ENCODE results near the gene IRAK2.
A peak's percentile ranks its signal among the peaks of the same experiment; 100 is the strongest.
"Not testable (repeated sequence)": the region's sequence is repeated elsewhere in the genome, so short reads cannot be mapped to it uniquely, and the experiment has no call there.

IRAK2 gene

DNA sequence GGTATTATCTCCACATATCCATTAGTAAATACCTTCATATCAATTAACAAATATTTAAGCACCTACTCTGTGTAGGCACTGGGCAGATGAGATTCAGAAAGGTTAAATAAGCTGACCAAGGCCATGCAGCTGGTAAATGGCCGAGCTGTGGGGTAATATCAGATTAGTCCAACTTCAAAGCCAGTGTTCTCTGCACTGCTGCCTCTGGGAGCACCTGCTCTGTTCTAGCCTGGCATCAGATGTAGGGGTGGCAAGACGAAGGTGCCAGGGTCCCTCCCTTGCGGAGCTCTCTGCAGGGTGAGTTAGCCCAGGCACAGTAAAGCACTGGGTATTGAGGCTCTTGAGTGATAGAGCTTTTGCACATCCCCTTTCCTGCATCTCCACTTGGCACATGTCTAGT lies 89.0 kb downstream of the IRAK2 start:
- DNase-seq (ENCODE audit: low read depth): no peak

GRCh38 chr3:10255835-10256234 lies 91.1 kb downstream of the IRAK2 start:
- no peak for DNase-seq (ENCODE audit: low read depth)

DNA sequence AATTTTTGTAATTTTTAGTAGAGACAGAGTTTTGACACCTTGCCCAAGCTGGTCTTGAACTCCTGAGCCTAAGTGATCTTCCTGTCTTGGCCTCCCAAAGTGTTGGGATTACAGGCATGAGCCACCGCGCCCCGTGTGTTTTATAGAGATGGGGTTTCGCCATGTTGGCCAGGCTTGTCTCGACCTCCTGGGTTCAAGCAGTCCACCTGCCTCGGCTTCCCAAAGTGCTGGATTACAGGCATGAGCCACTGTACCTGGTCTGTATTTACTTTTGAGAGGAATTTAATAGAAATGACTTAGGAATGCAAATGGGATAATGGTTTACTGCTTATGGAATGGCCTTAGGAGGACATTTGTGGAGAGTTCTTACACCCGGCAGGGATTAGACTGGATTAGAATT lies 94.3 kb downstream of the IRAK2 start:
- no peak for DNase-seq (ENCODE audit: low read depth)

GRCh38 chr3:10259798-10260197 lies 95.1 kb downstream of the IRAK2 start:
- DNase-seq (ENCODE audit: low read depth): no peak

DNA sequence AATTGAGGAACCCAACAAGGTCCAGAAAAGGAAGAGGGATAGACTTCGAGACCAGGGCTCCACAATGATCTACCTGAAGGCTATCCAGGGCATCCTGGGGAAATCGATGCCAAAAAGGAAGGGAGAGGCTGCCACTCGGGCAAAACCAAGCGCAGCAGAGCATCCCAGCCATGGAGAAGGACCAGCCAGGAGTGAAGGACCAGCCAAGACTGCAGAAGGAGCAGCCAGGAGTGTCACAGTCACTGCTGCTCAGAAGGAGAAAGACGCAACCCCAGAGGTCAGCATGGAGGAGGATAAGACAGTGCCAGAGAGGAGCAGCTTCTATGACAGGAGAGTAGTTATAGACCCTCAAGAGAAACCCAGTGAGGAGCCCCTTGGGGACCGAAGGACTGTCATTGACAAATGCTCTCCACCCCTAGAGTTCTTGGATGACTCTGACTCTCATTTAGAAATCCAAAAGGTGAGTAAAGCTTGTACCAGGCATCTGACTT lies 95.5 kb downstream of the IRAK2 start:
- DNase-seq (ENCODE audit: low read depth): no peak

DNA sequence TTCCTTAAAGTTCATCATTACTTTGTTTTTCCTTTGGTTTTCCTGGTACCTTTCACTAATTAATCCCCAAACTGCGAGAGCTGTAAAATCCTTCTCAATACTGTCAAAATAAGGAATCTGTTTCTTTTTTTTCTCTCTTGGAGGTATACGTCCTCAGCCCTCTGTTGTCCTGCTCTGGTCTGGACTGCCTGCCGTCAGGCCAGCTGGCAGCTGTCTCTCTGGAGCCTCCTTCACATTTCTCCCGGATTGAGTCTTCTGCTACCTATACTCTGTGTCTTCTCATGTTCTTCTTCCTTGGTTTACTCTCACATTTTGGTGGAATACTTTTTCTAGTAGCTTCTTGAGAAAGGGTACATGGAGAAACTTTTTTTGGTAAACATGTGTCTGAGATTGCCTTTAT lies 97.3 kb downstream of the IRAK2 start:
- no peak for DNase-seq (ENCODE audit: low read depth)

GRCh38 chr3:10263646-10264363 lies 99.1 kb downstream of the IRAK2 start:
- DNase-seq (ENCODE audit: low read depth): peak; percentile 65

GRCh38 chr3:10265833-10266232 lies 101.1 kb downstream of the IRAK2 start:
- no peak for DNase-seq (ENCODE audit: low read depth)

DNA sequence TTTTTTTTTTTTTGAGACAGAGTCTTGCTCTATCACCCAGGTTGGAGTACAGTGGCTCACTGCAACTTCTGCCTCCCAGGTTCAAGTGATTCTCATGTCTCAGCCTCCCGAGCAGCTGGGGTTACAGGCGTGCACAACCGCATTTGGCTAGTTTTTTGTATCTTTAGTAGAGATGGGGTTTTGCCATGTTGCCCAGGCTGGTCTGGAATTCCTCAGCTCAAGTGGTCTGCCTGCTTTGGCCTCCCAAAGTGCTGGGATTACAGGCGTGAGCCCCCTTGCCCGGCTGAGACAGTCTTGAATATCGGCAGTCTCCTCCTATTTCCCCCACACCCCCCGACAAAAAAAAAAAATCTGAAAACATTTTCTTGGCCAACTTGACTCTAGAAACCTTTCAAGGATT lies 102.2 kb downstream of the IRAK2 start:
- DNase-seq (ENCODE audit: low read depth): not testable (repeated sequence)

GRCh38 chr3:10268116-10268515 lies 103.4 kb downstream of the IRAK2 start:
- no peak for DNase-seq (ENCODE audit: low read depth)

- DNase-seq (ENCODE audit: low read depth): no peak
Observed at GRCh38 chr3:10268930-10269329, 104.2 kb downstream of the IRAK2 start.

DNA sequence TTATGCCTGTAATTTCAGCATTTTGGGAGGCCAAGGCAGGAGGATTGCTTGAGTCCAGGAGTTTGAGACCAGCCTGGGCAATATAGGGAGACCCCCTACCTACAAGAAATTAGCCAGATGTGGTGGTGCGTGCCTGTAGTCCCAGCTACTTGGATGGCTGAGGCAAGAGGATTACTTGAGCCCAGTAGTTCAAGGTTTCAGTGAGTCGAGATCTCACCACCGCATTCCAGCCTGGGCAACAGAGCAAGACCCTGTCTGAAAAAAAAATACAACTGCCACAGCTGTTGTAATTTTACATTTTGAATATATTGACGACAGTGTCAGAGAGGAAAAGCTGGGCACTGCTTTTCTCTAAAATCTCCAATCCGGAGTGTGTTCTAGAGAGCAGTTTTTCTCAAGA lies 104.7 kb downstream of the IRAK2 start:
- no peak for DNase-seq (ENCODE audit: low read depth)

- not testable (repeated sequence) for DNase-seq (ENCODE audit: low read depth)
Observed at GRCh38 chr3:10272476-10272875, 107.8 kb downstream of the IRAK2 start.

DNA sequence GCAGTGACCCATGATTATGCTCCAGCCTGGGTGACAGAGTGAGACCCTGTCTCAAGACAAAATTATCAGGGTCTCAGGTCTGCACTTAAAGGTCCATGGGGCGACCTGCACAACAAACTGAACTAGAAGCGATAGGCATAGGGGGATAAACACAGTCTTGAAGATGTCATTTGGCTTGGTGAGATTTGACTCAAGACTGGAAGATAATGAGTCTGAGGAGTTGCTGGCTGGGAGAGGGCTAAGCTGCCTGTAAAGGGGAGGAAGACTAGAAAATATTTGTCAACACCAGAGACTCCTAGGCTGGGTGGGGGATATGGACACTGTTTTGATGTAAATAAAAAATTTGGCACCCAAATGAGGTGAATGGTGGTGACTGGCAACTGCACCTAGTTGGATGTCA lies 108.3 kb downstream of the IRAK2 start:
- DNase-seq (ENCODE audit: low read depth): no peak

- DNase-seq (ENCODE audit: low read depth): peak; percentile 27
Observed at GRCh38 chr3:10273702-10274305, 109.1 kb downstream of the IRAK2 start.

DNA sequence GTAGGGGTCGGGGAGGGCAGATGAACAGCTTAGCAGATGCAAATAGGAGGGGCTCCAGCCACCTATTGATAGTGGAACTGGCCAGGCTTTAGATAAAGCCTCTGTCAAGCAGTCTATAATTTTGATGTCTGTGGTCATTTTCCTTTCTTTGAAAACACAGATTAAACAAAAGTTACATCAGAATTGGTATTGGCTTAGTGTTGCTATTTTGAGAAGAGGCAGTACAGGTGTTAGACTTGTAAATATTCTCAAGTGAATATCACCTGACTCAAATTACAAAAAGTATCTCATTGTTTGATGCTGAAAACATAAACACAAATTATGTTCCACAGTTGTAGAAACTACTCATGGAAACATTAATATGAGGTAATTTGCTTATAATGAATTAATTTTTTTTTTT lies 109.9 kb downstream of the IRAK2 start:
- no peak for DNase-seq (ENCODE audit: low read depth)

DNA sequence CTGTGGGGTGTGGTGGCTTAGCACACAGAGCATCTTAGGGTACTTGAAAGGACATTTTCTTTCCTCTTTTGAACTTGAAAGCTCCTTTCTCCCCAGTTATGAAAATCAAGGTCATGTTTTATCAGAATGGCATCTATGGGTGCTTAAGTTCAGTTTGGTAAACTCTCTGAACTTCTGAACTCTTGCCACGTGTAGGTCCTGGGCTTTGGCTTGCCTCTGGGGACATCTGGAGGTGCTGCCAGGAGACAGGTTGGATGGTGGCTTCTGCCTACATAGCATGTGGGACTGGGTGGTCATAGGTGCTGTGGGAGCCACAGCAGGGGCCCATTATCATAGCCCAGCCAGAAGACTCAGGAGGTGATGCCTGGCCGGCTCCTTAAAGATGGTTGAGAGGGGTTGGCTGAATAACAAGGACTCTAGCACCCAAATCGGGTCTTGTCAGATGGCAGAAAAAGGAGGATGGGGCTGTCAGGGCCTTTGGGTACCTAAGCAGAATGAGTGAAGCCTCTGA lies 112.5 kb downstream of the IRAK2 start:
- DNase-seq (ENCODE audit: low read depth): no peak

- DNase-seq (ENCODE audit: low read depth): no peak
Observed at GRCh38 chr3:10278501-10278900, 113.8 kb downstream of the IRAK2 start.

DNA sequence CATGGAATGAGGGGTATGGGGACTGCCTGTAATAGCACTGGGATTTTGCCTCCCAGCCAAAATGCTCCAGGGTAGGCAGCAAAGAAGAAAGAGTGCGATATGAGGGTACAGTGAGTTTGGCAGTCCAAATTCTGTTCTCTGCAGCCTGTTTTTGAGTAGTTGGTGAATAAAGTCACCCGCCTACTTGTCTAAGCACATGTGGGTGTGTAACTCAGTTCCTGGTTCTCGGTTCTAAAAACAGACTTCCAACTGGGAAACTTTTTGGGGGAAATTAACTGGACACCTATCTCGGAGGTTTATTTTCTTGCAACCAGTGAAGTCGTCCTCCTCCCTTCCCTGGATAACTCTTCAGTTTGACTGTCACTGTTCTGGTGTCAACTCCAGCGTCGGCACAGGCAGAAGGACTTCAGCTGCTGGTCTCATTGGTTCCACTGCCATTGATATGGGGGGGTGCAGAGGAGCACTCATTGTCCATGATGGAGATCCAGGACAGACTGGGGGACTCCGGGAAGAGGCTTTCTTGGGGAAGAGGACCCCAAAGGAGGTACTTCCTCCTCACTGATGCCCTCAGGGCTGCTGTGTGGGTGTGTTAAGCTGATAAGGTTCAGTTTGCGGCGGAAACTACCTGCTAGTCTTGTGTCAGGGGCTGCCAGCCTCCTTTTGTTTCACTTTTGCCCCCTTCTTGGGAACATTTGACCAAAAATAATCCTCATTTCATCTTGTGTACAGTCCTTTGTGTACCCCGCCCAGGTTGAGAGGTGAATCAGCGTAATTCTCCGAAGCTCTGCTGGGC lies 114.9 kb downstream of the IRAK2 start:
- DNase-seq (ENCODE audit: low read depth): no peak

DNA sequence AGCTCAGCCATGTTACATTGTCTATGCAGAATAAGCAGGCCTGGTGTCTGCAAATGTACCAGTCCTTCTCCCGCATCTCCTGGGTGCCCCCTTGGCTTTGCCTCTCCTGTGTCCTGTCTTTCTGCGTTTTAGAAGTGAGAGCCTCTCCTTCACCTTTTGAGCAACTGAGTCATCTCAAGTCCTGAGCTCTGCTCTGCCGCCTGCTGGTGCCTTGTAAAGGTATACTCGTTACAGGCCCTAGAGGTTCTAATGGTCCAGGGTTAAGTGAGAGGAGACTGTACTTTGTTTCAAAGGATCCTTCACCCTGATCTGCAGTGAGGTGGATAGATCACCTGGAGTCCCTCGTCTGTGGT lies 115.4 kb downstream of the IRAK2 start:
- peak; percentile 18 for DNase-seq (ENCODE audit: low read depth)

- no peak for DNase-seq (ENCODE audit: low read depth)
Observed at GRCh38 chr3:10280571-10280970, 115.9 kb downstream of the IRAK2 start.

DNA sequence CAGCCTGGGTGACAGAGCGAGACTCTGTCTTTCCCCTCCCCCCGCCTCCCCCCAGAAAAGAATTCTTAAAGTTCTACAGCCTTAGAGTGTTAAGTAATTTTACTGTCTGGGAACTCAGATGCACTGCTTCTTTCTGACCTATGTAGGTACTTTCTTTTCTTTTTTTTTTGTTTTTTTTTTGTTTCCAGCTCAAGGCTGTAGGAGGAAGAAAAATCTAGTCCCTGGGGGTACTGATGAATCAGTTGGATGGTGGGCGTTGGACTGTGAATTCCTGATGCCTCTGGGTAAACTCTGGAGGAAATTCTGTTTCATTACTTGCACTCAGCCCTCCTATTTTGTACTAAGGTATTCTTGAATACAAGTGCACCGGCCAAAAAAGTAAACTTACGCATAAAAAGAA lies 117.2 kb downstream of the IRAK2 start:
- DNase-seq (ENCODE audit: low read depth): no peak

- peak; percentile 20 for DNase-seq (ENCODE audit: low read depth)
Observed at GRCh38 chr3:10283638-10284037, 118.9 kb downstream of the IRAK2 start.
